ENCODE measurements around the gene ITGAD.

The ITGAD gene

GRCh38 chr16:31409433-31409832 lies 16.3 kb downstream of the ITGAD start:
- TF ChIP-seq CTCF (IDR thresholded peaks at IDR 0.05; ENCODE audit: borderline replicate concordance, control extremely low read depth, extremely low read depth, insufficient read depth, missing control alignments) = no peak
- DNase-seq (ENCODE audit: low spot score) = no peak
- in situ Hi-C loops (cut with MboI; ENCODE audit: low sequenced_read_pairs, unreplicated experiment) = no loop called here

- in situ Hi-C loops (cut with MboI; ENCODE audit: low sequenced_read_pairs, unreplicated experiment) = no loop called here
- no peak for DNase-seq (ENCODE audit: low spot score)
- no peak for TF ChIP-seq CTCF (IDR thresholded peaks at IDR 0.05; ENCODE audit: borderline replicate concordance, control extremely low read depth, extremely low read depth, insufficient read depth, missing control alignments)
Observed at GRCh38 chr16:31410082-31410481, 16.9 kb downstream of the ITGAD start.

- DNase-seq (ENCODE audit: low spot score) = no peak
- no peak for TF ChIP-seq CTCF (IDR thresholded peaks at IDR 0.05; ENCODE audit: borderline replicate concordance, control extremely low read depth, extremely low read depth, insufficient read depth, missing control alignments)
- in situ Hi-C loops (cut with MboI; ENCODE audit: low sequenced_read_pairs, unreplicated experiment) = no loop called here
Observed at GRCh38 chr16:31411024-31411844, 18.1 kb downstream of the ITGAD start.

- TF ChIP-seq CTCF (IDR thresholded peaks at IDR 0.05; ENCODE audit: borderline replicate concordance, control extremely low read depth, extremely low read depth, insufficient read depth, missing control alignments) = no peak
- no peak for DNase-seq (ENCODE audit: low spot score)
- in situ Hi-C loops (cut with MboI; ENCODE audit: low sequenced_read_pairs, unreplicated experiment) = no loop called here
Observed at GRCh38 chr16:31412750-31413149, 19.6 kb downstream of the ITGAD start.

GRCh38 chr16:31413381-31413780 lies 20.2 kb downstream of the ITGAD start:
- TF ChIP-seq CTCF (IDR thresholded peaks at IDR 0.05; ENCODE audit: borderline replicate concordance, control extremely low read depth, extremely low read depth, insufficient read depth, missing control alignments) = no peak
- in situ Hi-C loops (cut with MboI; ENCODE audit: low sequenced_read_pairs, unreplicated experiment) = no loop called here
- no peak for DNase-seq (ENCODE audit: low spot score)

- TF ChIP-seq CTCF (IDR thresholded peaks at IDR 0.05; ENCODE audit: borderline replicate concordance, control extremely low read depth, extremely low read depth, insufficient read depth, missing control alignments) = no peak
- in situ Hi-C loops (cut with MboI; ENCODE audit: low sequenced_read_pairs, unreplicated experiment) = no loop called here
- no peak for DNase-seq (ENCODE audit: low spot score)
Observed at GRCh38 chr16:31413943-31414342, 20.8 kb downstream of the ITGAD start.

Measured in GM13976 (cell line).